Measurements from ENCODE around the gene CDK11A.
A peak's percentile ranks its signal among the peaks of the same experiment; 100 is the strongest.

CDK11A gene
- total RNA-seq: 6.1 to 7.2 reads per million in 2 donors

DNA sequence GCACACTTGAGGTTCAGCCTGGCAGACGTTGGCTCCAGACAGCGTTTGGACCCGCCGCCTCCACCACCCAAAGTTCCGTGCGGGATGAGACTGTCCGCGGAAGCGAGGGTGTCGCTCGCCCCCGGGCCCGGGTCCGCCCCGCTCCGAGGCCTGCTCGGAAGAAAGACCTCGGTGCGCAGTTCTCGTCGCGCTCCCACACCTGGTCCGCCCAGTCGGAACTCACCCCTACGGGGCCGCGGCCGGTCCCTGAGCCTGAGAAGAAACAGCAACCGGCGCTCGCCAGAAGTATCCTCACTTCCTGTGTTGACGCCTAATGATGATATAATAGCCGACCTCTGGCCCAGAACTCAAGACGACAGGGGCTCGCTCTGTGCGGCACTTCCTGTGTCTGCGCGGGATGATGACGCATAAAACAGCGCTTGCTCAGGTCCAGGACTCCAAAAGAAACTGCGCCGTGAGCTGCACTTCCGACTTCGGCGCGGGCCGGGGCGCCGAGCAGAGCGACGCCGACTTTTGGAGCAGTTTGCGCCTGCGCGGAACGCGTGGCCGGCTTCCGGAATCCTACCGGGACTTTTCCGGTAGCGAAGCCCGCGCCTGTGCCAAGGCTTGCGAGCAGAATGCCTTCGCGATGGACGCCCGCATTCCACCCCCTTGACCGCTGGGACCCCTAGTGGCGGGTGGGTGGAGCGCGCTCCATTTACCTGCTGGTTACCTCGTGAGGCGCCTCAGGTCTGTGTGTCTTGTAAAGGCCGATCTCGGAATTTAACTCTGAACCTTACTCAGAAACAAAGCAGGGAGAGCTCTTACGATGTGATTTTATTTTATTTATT lies at the start of gene CDK11A:
Gene CDK11A (minus strand): TSS at position 323 of the 830 bp plus-strand sequence. CDS start 1,539 bp downstream, outside the sequence.
- peak; percentile 94 for DNase-seq

- DNase-seq: no peak
Observed at GRCh38 chr1:1773874-1774273, 49.7 kb upstream of the CDK11A start.

DNA sequence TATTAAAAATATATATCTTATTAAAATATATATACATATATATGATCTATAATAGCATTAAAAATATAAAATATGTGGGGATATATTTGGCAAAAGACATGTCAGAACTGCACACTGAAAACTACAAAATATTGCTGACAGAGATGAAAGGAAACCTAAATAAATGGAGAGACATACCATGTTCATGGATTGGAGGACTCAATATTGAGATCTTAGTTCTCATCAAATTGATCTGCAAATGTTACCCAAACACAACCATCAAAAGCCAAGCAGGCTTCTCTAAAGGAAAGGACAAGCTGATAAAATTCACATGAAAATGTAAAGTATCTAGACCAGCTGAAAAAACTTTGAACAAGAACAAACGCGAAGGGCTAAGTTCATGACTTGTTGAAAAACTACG lies 46.9 kb upstream of the CDK11A start:
- no peak for DNase-seq

DNA sequence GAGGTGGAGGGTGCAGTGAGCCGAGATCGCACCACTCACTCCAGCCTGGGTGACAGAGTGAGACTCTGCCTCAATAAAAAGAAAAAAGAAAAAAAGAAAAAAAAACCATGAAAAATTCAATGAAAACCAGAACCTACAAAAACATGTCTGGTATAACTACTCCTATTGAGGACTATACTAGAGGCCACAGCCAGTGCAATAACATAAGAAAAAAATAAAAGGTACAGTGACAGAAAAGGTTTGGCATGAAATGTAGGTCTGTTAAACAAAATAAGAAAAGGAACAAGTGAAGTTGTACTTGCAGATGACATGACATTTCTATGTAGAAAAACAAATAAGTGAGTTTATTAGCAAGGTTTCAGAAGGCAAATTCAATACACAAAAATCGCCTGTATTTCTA lies 45.9 kb upstream of the CDK11A start:
- DNase-seq: no peak

- DNase-seq: no peak
Observed at GRCh38 chr1:1768249-1768992, 44.3 kb upstream of the CDK11A start.

DNA sequence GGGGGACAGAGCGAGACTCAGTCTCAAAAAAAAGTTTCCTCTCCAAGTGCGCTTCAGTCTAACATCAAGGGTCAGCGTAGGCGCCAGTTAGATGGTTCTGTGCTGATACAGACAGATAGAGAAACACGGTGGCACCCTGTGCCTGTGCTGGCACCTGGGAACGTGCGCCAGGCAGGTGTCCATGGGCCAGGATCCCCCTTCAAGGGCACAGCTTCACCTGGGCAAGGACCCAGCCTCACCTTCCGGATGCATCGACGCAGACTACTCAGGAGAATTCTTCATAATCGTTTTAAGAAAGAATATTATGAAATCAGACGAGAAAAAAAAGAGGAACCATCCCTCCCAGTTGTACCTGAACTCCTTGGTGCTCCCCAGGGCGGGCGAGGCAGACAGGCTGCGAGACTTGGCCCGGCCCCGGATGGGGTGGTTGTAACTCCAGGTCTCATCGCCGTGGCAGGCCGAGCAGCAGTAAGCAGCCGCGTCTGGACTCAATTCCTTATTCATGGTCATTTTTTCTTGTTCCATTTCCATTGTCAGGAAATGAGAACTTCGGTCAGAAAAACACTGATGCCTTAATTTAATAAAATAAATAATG lies 40.8 kb upstream of the CDK11A start:
- DNase-seq: no peak

GRCh38 chr1:1763657-1764621 lies 39.8 kb upstream of the CDK11A start:
- DNase-seq: no peak

DNA sequence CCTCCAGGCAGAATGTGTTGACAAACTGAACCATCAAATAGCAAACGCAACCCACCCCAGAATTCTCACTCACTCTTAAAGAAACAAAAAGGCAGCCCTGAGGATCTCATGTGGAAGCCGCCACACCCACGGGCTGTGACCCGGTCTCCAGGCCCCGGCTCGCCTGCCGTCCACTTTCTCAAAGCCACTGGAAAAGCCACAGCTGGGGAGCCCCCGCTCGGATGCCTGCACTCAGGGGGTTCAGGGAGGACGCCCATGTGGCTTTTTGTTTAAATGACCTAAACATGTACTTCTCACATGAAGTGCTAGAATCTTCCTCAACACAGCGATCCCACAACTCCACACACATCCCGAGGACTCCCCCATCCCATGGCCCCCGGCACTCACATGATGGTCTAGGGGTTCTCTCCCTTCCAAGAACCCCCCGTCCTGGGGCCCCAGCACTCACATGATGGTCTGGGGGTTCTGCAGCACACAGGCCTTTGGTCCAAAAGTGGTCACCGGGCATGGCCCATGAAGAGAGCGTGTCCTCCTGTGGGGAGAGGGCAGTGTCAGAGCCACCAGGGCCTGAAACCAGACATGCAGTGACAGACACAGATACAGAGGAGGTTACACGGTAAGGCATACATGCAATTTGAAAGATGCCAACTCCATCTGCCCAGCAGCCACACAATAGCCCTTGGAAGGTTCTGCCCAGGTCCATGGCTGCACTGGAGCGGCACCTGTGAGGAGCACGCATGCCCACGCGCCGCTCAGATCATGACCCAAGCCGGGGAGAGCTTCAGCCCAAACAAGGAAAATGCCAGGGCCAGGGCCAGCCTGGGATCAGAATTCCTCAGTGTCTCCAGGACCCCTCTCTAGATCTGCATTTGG lies 37.6 kb upstream of the CDK11A start:
- DNase-seq: no peak

GRCh38 chr1:1760715-1761114 lies 36.6 kb upstream of the CDK11A start:
- no peak for DNase-seq

GRCh38 chr1:1760345-1760650 lies 36.1 kb upstream of the CDK11A start:
- no peak for DNase-seq

GRCh38 chr1:1759456-1760344 lies 35.5 kb upstream of the CDK11A start:
- no peak for DNase-seq

- DNase-seq: no peak
Observed at GRCh38 chr1:1758692-1759455, 34.7 kb upstream of the CDK11A start.

- no peak for DNase-seq
Observed at GRCh38 chr1:1758059-1758621, 34.0 kb upstream of the CDK11A start.

DNA sequence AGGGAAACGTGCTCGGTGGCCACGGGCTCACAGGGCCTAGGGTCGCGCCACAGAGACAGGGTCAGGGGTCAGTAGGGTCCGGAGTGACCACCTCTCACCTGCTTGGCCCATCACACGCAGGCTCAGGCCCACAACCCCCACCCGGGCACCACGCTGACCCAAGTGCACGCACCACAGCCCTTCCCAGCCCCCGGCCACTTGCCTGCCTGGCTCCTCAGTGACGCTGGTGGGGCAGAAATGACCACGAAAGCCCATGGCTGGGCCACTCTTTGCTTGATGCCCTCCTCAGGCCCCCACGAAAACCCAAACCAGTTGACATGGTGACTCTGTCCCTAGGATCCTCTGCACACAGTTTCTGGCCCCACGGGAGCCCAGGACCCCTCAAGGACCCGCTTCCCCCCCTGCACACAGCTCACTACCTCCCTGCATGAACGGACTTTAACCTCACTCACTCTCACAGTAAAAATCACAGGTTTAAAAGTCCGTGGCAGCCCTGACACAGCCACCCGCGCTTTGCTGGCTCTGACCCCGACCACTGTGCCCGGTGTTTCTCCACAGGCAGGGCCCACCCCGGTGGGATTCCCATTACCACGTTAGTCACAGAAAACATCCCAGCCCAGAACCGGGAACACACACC lies 33.4 kb upstream of the CDK11A start:
- no peak for DNase-seq

DNA sequence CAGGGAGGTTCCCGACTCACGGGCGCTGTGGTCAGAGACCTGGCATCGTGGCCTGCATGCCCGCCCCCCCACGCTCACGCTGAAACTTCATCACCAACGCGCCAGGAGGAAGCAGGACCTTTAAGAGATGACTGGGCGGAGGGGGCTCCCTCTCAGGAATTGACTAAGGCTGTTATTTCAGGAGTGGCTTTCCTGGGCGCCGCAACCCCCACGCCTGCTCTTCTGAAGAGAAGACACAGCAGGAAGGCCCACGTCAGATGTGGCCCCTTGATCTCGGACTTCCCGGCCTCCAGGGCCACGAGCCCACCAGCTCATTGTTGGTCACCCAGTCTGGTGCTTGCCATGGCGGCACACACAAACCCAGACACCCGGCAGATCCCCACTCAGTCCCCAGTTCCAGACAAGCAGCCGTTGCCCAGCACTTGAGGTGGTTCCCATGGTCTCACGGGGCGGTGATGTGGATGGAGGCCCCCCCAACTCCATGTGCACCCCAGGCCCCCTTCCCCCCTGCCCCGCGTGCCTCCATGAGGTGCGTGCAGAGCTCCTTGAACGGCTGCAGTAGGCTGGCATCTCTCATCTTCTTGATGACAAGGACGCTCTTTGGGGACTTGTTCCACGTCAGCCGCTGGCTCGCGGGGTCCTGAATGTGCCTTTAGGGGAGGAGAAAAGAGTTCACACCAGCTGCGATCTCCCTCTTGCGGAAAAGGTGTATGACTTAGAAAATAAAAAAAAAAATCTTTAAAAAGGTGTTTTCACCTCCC lies 32.7 kb upstream of the CDK11A start:
- no peak for DNase-seq

GRCh38 chr1:1755852-1756251 lies 31.7 kb upstream of the CDK11A start:
- DNase-seq: no peak

GRCh38 chr1:1755426-1755825 lies 31.3 kb upstream of the CDK11A start:
- DNase-seq: no peak
